HFF-Myc (cell line): Measurements from ENCODE around the gene CDH16.
"Not testable (repeated sequence)": the region's sequence is repeated elsewhere in the genome, so short reads cannot be mapped to it uniquely, and the experiment has no call there.

ENCODE experiments used
- DNase-seq: peaks from one replicate; pipeline ENCODE4 v3.0.0-alpha.2; 2011; ENCODE audit warnings: low read depth; ENCODE audit errors: extremely low read depth
- H3K4me3 ChIP-seq: replicated peaks from 2 replicates; pipeline ENCODE4 v1.5.1; 2011; ENCODE audit warnings: low read depth, mild to moderate bottlenecking, control low read depth, low read length
- CTCF ChIP-seq: IDR thresholded peaks from 2 replicates; pipeline ENCODE4 v1.5.1; 2012; ENCODE audit warnings: mild to moderate bottlenecking, low read depth, low read length, control low read depth; ENCODE audit errors: missing control alignments

Gene CDH16

GRCh38 chr16:66901626-66902025 is 17.1 kb downstream of the CDH16 start:
- no peak overlapping the region for H3K4me3 ChIP-seq
- DNase-seq: no peak
- TF ChIP-seq CTCF: no peak

DNA sequence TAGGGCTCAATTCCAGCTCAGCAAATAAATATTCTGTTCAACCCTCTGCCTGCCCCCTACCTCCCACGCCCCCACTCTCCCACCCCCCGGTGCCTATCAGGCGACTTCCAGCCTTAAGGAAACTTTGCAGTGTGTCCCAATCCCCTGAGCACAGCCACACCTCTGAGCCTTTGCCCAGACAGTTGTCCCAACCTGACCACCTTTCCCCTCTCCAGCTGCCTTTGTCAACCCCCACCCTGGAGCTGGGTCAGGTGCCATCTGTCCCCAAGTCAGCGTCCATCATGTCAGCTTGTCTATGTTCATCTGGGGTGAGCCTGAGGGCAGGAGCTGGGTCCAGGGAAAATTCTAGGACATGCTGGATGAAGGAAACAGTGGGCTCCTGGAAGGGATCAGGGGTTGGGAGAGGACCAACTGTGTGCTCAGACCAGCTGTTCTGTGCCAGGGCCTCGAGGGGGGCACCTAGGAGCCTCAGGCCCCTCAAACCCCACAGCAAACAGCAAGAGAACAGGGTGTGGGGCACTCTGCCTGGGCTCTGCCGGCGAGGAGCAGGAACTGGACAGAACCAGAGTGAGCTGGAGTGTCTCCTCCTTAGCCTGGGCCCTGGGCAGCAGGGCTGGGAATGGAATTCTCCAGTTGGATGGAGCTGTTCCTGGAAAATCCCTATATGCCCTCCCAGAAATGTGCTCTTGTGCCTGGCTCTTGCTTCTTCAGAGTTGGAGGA is 17.8 kb downstream of the CDH16 start:
- H3K4me3 ChIP-seq: no peak overlapping the region
- TF ChIP-seq CTCF: no peak
- no peak for DNase-seq

DNA sequence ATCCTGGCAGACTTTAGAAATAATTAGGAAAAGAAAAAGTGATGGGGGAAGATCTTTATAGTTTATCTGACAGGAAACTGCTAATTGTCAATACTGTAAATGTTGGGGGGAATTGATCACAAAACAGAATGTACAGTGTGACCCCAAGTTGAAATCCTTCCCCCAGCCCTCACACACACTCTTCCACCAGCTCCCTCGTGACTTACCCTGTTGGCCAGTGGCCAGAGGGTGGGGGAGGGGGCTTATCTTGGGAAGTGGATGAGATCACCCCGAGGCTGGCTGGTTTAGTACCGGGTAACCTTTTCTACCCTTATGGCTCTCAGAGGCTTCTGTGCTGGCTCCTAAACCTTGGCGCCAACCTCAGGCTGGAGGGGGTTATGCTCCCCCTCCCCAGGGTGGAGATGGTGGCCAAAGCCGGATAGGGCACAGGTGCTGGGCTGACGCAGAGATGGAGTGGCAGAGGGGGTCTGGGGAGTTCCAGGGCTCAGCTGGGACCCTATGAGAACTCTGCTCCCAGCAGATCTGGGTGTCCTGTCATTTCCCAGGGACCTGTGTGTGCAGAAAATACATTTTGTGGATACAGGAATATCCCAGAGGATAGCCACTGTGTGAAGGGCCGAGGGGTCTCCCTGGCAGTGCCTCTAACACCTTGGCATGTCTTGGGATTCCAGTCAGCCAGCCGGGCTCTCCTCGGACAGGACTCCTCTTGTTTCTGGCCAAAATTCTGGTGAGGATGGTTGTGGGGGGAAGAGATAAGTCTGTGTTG is 18.6 kb downstream of the CDH16 start:
- no peak overlapping the region for H3K4me3 ChIP-seq
- no peak for TF ChIP-seq CTCF
- DNase-seq: no peak

DNA sequence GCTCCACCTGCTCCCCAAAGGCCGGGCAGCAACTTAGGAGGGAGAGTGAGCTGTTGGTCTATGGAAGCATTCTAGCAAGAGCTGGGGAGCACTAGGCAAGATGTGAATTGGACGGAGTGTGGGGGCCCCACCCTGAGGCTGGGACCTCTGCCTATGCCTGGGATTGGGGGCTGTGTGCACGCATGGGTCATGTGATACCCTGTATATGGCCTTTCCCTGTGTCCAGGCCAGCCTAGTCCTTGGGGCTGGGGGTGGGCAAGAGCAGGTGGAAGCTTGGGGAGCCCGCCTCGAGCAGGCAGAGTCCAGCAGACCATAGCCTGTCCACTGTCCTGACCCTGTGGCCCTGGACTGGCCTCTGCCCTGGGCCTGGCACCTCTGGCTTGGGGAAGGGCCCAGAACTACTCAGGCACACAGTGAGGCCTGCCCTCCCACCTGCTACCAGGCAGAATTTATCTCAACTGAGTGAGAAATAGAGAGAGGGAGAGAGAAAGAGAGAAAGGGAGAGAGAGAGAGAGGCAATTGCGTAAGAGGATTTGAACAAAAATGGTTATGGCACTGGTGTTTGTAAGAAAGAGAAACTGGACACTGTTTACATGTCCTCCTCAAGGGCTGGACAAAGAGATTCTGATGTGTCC is 19.3 kb downstream of the CDH16 start:
- TF ChIP-seq CTCF: no peak
- H3K4me3 ChIP-seq: no peak overlapping the region
- no peak for DNase-seq

- no peak for TF ChIP-seq CTCF
Measured at GRCh38 chr16:66898933-66899309, 19.8 kb downstream of the CDH16 start.

DNA sequence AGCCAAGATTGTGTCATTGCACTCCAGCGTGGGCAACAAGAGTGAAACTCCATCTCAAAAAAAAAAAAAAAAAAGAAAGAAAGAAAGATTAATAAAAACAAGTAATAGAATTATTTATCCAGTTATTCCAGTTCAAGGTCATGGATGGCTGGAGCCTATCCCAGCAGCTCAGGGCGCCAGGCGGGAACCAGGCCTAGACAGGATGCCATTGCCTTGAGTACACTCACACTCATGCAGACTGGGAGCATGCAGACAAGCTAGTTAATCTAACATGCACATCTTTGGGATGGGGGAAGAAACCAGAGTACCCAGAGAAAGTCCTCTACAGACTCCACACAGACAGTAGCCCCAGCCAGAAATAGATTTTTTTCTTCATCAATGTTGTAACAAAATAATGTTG is 20.5 kb downstream of the CDH16 start:
- DNase-seq: no peak
- no peak for TF ChIP-seq CTCF
- H3K4me3 ChIP-seq: no peak overlapping the region

More at GRCh38 chr16:66898933-66899309, 19.8 kb downstream of the CDH16 start:
- H3K4me3 ChIP-seq: no peak overlapping the region
- DNase-seq: no peak

GRCh38 chr16:66896682-66897081 is 22.0 kb downstream of the CDH16 start:
- DNase-seq, H3K4me3 ChIP-seq: not testable (repeated sequence)
